ENCODE data around the gene CERK. TPM values are rescaled to one million over a fixed set of nuclear protein-coding genes. Genes with fewer than 3 reads are reported as not detected.

CERK gene
- polyA plus RNA-seq, 1 of the 3 experiments (the other 2 are of a cell fraction): 32.6 TPM

GRCh38 chr22:46775850-46776826 is 38.1 kb upstream of the CERK start:
- Histone ChIP-seq H3K36me3 (replicated peaks in 1 of 2; ENCODE audit: control insufficient read depth in 1 of 2, insufficient read depth in 2 of 2, low read length in 1 of 2) (no peaks in the 10 kb centered on the region), H3K9me2 (no peaks in the 10 kb centered on the region), H2AFZ (ENCODE audit: low read depth) (no peak overlapping the region), H3K9ac (no peak overlapping the region), H3K4me3 (ENCODE audit: low read depth in 2 of 2, low read length in 1 of 2) (no peak overlapping the region), H3K27me3 (ENCODE audit: insufficient read depth) (no peaks in the 10 kb centered on the region), H3F3A (replicated peaks; ENCODE audit: insufficient read depth) (no peaks in the 10 kb centered on the region), H3K9me3 (no peaks in the 10 kb centered on the region), H3K79me2 (ENCODE audit: insufficient read depth) (peaks cover 72% of the 10 kb centered on the region), H3K4me1 (ENCODE audit: control insufficient read depth in 1 of 2, insufficient read depth in 2 of 2, low read depth in 1 of 2, low read length in 1 of 2) (peaks cover 2 to 4% of the 10 kb centered on the region in 2 experiments; a peak in 1 of 4 replicates), H3K4me2 (no peak overlapping the region), H4K20me1 (ENCODE audit: insufficient read depth) (peaks cover 50% of the 10 kb centered on the region), H3K27ac (ENCODE audit: low read depth in 2 of 2, low read length in 1 of 2) (no peak overlapping the region)
- no peak for DNase-seq
- CTCF ChIA-PET: interaction anchor here (0.8 to 2.6 kb wide), 4 partner anchors 14 to 213 kb away, joined by 3 to 9 read pairs (median 4); partner anchors contain the start of gene TBC1D22A
- POLR2A ChIA-PET: no interaction called here
- WGBS (ENCODE audit: low lambda C conversion rate): 96% methylated on average over 18 of the region's 22 CpGs
- TF ChIP-seq MXI1 (IDR thresholded peaks at IDR 0.05; ENCODE audit: low read depth, low read length) (no peak), REST (IDR thresholded peaks at IDR 0.05; ENCODE audit: low read depth, low read length) (no peak), CTCF (IDR thresholded peaks at IDR 0.05) (no peak), GABPA (IDR thresholded peaks at IDR 0.05; ENCODE audit: low read depth) (no peak), FOSL2 (IDR thresholded peaks at IDR 0.05; ENCODE audit: borderline replicate concordance, low read depth) (no peak), USF1 (IDR thresholded peaks at IDR 0.05; ENCODE audit: borderline replicate concordance, low read depth) (no peak), EP300 (IDR thresholded peaks at IDR 0.05; ENCODE audit: borderline replicate concordance in 1 of 2, low read depth in 1 of 2, low read length in 1 of 2) (no peak), FOXM1 (IDR thresholded peaks at IDR 0.05; ENCODE audit: low read depth) (no peak), FOXJ3 (CRISPR knock-in tag; IDR thresholded peaks at IDR 0.05) (no peak), TCF12 (IDR thresholded peaks at IDR 0.05) (no peak), USF2 (IDR thresholded peaks at IDR 0.05; ENCODE audit: borderline replicate concordance, low read depth, low read length) (no peak), RXRA (IDR thresholded peaks at IDR 0.05; ENCODE audit: borderline replicate concordance, low read depth) (no peak), RCOR1 (IDR thresholded peaks at IDR 0.05; ENCODE audit: low read length) (no peak), YY1 (IDR thresholded peaks at IDR 0.05; ENCODE audit: low read depth) (no peak), PBX3 (IDR thresholded peaks at IDR 0.05) (no peak)
